NCI-H2227 (cell line): ENCODE measurements around the gene RRN3.
"Not testable (repeated sequence)": the region's sequence is repeated elsewhere in the genome, so short reads cannot be mapped to it uniquely, and the experiment has no call there.

Experiments used
- DNase-seq: peaks from one replicate; lab custom pipeline; 2025; ENCODE audit not compliant: unreplicated experiment; lab: John Stamatoyannopoulos, UW

Gene RRN3

DNA sequence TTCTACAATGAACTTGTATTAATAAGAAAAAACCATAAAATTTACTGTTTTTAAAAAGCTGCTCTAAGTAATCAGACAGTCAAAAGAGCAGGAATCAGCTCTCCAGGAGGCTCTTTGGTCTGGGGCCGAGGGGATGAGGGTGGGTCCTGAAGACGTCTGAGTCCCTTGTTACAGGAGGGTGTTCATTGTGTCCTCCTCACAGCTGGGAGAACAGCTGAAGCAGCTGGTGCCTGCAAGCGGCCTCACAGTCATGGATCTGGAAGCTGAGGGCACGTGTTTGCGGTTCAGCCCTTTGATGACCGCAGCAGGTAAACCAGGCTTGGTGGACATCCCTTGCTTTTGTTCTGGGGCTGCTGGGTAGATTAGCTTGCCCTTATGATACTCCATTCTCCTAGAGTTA is 64.3 kb downstream of the RRN3 start:
- not testable (repeated sequence) for DNase-seq

DNA sequence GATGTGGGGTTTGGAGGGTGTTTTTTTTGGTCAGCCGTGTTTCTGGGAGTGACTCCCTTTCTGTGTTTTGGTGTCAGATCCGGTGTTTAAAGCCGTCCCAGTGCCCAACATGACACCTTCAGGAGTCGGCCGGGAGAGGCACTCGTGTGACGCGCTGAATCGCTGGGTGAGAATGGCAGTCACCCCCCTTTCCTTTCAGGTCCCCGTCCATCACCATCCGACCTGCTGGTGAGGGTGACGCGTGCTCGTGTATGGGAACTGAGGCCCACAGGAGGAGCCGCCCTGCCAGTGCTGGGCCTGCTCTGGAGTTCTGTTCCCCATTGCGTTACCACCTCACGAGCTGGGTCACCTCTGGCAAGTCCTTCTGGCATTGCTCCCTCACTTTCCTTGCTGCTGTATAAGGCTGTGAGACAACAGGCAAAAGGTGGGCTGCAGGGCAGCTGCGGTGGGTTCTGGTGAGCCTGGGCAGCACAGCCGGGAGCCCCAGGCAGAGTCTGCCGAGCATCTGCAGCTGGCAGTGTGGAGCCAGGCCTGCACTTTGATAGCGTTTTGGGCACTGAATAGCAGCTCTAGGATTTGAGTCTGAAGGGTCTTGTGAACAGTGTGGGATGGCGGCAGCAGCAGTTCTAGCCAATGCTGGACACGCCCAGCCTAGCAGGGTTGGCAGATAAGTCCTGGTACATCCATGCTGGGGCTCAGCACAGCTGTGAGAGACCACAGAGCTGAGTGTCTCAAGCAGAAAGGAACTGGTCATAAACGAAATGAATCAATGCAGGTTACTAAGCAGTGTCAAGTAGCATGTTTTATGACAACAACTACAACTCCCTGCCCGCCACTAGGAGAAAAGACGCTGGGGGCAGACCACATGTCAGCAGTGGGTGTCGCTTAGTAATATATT is 65.0 kb downstream of the RRN3 start:
- DNase-seq: not testable (repeated sequence)

DNA sequence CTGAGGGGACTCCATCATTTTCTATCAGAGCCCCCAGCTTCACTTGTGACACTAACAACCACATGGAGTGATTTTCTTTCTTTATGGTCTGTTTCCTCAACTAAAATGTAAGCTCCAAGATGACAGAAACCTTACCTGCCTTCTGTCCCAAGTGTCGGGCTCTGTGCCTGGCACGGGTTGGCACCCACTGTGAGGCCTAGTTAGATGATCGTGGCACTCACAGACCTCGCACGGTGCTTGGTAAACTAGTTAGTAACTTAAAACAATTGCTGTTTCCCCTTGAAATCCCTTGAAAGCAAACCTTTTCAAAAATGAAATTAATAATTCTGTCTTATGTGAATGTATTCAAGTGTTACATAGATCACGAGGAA is 65.7 kb downstream of the RRN3 start:
- not testable (repeated sequence) for DNase-seq

DNA sequence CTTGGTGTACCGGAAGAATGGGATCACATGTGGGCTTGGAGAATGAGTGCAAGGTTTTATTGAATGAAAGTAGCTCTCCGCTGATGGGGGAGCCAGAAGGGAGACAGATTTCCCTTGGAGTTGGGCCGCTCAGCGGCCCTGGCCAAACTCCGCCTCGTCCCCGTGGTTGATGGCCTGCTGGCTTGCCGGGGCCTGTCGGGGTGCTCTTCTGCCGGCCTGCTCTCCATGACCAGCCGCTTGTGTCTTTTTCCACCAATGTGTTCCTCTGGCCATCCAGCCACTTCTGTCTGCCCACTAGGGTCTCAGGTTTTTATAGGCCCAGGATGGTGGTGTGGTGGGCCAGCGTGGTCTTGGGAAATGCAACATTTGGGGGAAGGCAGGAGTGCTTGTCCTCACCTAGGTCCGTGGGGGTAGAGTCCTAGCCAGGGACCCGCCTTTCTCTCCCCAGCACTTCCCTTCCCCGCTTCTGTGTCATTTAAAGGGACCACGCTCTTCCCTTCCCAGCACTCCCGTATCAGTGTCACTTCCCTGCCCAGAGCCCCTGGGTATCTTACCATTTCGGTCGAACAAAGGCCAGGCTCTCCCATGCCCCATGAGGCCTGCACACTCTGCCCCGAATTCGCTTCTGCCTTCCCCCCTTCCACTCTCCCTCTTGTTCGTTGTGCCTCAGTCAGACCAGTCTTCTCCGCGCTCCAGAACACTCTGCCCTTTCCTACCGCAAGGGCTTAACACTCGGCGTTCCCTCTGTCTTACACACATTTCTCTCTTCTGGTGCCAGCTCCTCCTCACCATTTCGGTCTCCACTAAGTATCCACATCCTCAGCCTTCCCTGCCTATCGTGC is 66.3 kb downstream of the RRN3 start:
- not testable (repeated sequence) for DNase-seq

DNA sequence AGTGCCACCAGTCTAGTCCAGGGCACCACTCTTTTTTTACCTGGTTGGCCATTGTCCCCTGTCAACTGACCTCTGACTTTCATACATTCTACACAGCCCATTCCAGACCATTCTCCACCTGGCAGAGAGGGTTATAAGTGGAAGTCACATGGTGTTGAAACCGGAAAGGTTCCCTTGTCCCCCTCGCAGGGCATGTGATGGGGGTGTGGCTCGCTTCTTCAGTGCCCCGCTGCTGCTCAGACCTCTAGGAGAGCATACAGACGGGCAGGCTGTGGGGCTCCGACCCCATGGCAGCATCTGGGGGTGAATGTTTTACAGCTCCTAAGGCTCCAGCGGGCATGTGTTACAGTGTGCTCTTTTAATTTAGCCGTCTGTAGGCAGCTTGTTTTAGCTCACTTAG is 67.0 kb downstream of the RRN3 start:
- not testable (repeated sequence) for DNase-seq

DNA sequence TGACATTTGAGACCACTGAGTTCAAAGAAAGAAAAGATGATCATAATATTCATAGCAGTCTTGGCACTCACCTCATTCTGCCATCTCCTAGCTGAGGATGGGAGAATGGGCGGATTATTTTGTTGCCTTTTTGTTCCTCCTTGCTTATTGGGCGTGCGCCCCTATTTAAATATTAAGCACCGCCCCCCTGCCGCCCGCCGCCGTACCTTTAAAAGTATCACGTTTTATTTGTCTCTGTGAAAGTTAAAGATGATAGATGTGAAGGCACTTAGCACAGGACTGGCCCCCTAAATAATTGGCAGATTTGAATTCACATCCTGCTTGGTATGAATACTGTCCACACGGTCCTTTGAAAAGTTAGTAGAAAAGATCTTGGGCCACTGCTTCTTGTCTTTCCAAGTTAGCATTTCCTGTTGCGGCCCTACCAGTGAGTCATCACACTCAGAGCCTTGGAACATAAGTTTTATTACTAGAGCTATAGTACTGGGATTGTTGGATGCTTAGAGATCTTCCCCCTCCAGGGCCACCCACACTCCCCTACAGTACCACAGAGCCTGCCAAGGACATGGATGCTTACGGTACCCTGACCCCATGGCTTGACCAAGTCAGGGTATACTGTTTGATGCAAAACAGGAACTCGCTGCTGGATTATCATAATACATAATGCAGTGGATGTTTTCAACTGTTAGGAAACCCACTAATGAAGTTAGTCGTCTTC is 68.7 kb downstream of the RRN3 start:
- not testable (repeated sequence) for DNase-seq

DNA sequence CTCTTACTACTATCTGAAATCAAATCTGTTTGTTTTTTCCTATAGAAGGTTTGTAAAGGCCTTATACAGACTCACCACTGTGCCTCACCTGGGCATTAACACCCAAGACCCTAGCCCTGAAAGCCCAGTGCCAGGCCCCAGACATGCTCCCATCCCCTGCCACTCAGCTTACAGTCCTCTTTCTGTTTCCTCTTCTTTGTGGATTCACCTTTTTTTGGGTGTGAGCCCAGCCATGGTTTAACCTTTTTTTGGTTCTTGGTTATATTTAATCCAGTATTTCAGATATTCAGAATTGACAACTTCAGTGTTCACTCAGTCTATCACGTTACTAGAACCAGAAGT is 69.2 kb downstream of the RRN3 start:
- not testable (repeated sequence) for DNase-seq

DNA sequence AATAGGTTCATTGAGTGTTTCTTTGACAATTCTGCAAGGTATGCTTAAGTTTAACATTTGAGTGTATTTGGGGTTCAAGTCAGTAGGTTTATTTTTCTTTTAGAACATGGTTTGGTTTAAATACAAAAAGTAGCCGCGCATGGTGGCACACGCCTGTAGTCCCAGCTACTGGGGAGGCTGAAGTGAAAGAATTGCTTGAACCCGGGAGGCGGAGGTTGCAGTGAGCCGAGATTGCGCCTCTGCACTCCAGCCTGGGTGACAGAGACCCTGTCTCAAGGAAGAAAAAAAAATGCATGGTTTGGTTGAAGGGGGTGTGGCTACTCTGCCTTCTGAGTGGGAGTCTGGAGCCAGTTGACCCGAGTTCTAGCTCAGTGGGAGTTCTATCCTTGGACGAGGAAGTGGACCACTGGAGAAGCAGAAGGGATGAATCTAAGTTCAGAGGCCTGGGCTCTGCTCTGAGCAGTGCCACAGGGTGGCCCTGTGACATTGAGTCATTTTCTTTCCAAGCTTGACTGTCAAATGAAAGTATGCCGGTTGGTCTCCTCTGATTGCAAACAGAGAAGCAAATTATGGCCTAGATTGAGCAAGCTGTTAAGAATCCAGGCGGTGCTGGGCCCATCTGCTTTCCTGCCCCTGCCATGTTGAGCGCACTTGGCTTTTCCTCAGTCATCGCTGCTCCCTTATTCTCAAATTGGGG is 70.5 kb downstream of the RRN3 start:
- DNase-seq: peak; percentile 49

DNA sequence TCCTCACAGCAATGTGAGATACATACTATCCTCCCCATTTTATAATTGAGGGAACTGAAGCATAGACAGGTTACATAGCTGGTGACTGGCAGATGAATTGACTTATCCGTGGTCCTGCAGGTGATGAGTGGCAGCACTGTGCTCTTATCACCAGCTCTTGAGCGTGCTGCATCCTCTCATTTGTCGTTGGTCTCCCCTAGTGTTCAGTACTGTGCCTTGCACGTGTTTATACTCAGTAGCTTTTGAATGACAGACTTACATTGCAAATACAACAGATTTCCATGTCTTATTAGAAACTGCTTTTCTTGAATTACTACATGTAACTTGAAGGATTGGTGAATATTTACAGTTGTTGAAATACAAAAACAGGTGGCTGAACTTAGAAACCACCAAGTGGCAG is 71.9 kb downstream of the RRN3 start:
- peak; percentile 70 for DNase-seq

DNA sequence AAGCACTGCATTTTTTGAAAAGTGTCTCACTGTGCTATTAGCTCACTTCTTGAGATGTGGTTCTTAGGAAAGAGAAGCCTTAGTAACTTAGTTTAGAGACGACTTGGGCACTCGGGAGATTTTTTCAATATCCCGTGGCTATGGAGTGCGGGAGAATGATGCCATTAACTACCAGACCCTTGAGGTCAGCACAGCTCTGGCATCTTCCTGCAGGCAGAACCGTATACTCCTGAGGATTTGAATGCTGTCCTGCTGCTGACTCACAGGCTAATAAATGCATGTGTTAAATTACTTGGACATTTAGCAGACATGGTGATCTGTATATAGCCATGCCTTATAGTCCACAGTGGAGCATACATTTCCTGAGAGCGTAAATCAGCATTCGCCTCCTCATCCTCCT is 72.6 kb downstream of the RRN3 start:
- not testable (repeated sequence) for DNase-seq

DNA sequence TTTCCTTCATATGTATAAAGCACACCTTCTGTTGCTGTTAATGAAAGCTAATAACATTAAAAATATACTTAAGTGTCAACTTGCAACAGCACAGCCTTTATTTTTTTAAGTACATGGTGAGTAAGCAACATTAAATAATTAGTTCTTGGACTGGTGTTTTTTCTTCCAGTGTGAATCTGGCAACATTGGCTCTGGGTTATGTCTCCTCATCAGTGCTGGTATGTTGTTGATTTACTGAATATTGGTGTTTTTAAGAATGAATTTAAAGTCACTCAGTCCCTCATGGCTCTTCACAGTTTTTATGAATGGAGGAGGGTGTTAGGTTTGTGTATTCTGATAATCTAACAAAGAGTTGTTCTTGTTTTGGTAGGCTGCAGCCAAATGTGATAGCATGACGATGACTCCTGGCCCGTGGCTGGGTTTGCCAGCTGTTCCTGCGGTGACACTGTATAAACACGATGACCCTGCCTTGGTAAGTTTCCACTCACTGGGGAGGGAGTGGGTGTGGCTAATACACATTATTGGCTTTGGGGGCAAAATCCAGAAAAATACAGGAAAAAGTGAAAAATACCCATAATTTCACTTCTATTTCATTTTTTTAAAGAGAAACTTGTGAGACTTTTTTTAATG is 77.0 kb downstream of the RRN3 start:
- not testable (repeated sequence) for DNase-seq

DNA sequence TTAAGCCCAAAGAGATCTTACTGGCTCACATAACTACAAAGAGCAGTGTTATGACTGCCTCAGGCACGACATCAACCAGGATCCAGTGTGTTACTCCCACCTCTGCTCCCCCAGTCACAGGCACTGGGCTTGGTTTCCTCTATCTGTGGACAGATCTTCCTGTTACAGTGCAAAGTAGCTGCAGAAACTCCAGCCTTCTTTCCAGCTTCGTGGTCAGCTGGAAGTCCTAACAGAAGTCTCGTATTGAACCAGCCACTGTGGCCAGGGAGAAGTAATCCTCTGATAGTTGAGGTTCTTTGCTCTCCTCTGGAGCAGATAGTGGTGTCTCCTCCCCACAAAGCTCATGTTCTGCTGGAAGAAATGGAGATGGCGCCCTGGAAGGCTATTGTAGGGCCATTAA is 77.7 kb downstream of the RRN3 start:
- DNase-seq: not testable (repeated sequence)

DNA sequence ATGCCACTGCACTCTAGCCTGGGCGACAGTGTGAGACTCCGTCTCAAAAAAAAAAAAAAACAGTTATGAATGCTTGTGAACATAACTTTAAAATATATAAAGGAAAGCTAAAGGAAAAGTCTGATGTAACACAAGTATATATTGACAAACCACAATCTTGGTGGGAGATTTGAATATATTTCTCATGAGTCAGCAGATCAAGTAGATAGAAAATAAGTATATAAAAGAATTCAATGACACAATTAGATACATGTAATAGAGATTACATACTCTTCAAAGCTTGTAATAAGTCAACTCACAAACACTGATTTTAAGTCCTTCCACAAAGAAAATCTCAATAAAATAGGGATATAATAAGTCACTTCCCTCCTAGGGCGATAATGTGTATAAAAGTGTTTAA is 78.4 kb downstream of the RRN3 start:
- not testable (repeated sequence) for DNase-seq

DNA sequence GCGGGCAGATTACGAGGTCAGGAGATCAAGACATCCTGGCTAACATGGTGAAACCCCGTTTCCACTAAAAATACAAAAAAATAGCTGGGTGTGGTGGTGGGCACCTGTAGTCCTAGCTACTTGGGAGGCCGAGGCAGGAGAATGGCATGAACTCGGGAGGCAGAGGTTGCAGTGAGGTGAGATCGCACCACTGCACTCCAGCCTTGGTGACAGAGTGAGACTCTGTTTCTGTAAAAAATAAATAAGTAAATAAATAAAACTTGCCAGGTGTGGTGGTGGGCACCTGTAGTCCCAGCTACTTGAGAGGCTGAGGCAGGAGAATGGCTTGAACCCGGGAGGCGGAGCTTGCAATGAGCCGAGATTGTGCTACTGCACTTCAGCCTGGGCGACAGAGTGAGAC is 81.1 kb downstream of the RRN3 start:
- not testable (repeated sequence) for DNase-seq
